ENCODE results near the gene DTX3L.
"Not testable (repeated sequence)": the region's sequence is repeated elsewhere in the genome, so short reads cannot be mapped to it uniquely, and the experiment has no call there.

Gene DTX3L

GRCh38 chr3:122562923-122563716 lies 1.0 kb upstream of the DTX3L start:
- DNase-seq, result no peak

DNA sequence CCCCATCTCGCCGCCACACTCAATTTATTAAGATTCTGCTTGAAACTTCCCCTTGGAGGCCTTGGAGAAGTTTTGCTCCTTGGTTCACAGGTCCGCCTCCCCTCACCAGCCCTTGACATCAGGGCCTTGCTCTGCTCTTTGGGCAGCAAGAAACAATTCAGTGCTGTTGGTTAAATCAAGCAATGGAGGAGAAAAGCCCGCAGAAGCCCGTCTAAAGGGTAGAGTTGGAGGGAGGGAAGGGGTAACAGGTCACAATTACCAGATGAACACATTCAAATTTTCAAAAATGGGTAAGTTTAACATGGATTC lies 467 bp upstream of the DTX3L start:
- DNase-seq, result peak in 1 of 51 donors; percentile 38

GRCh38 chr3:122568131-122568530 lies 4.0 kb downstream of the DTX3L start:
- DNase-seq, result not testable (repeated sequence)

- DNase-seq, result no peak
Observed at GRCh38 chr3:122568755-122569154, 4.6 kb downstream of the DTX3L start.

GRCh38 chr3:122572940-122573412 lies 8.8 kb downstream of the DTX3L start:
- peak in 1 of 51 donors; percentile 17 for DNase-seq

GRCh38 chr3:122576174-122576940 lies 12.2 kb downstream of the DTX3L start:
- no peak for DNase-seq

DNA sequence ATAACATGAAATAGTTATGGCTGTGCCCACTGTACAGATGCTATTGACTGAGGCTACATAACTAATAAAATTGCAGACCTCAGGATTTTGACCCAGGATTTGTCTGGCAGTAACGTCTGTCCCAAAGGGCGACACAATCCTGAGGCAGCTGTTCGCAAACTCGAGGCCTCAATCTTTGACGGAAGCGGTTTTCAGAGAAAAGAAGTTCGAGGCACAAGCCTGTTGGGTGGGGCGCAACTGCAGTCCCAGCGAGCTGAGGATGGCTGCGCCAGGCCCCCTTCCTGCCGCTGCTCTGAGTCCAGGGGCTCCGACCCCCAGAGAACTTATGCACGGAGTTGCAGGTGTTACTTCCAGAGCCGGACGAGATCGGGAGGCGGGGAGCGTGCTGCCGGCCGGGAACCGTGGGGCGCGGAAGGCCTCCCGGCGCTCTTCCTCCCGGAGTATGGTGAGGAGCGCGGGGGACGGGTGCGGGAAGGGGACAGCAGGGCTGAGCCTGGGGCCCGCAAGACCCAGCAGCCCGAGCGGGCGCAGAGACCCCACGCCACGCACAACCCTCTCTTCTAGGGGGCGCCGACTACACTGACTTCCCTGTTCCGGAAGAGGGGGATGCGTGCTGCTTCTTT lies 13.4 kb downstream of the DTX3L start, which contains the start of gene PARP15:
PARP15 (plus strand) TSS at position 242 of the 623 bp plus-strand sequence; CDS start at position 260, 18 bp downstream.
- DNase-seq, result peak in 1 of 51 donors; percentile 2

- no peak for DNase-seq
Observed at GRCh38 chr3:122578069-122578740, 14.1 kb downstream of the DTX3L start.

DNA sequence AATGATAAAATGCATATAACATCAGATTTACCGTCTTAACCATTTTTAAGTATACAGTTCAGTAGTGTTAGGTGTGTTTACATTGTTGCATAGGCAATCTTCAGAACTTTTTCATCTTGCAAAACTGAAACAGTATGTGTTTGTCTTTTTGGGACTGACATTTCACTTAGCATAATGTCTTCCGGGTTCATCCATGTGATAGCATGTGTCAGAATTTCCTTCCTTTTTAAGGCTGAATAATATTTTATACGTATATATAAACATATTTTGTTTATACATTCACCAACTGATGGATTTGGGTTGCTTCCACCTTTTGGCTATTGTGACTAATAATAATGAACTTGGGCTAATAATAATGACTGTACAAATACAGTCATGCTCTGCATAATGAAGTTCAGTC lies 16.3 kb downstream of the DTX3L start:
- no peak for DNase-seq

DNA sequence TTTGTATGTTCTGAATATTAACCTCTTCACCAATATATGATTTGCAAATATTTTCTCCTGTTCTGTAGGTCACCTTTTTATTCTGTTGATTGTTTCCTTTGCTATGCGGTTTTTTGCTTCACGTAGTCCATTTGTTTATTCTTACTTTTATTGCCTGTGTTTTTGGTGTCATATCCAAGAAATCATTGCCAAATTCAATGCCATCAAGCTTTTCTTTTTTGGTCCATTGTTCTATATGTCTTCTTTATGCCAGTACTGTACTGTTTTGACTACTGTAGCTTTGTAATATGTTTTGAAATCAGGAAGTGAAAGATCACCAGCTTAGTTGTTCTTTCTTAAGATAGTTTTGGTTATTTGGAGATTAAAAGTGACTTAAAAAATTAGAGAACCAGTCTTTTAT lies 17.5 kb downstream of the DTX3L start:
- DNase-seq, result no peak

GRCh38 chr3:122582390-122582789 lies 18.3 kb downstream of the DTX3L start:
- no peak for DNase-seq

- no peak for DNase-seq
Observed at GRCh38 chr3:122586098-122586497, 22.0 kb downstream of the DTX3L start.

DNA sequence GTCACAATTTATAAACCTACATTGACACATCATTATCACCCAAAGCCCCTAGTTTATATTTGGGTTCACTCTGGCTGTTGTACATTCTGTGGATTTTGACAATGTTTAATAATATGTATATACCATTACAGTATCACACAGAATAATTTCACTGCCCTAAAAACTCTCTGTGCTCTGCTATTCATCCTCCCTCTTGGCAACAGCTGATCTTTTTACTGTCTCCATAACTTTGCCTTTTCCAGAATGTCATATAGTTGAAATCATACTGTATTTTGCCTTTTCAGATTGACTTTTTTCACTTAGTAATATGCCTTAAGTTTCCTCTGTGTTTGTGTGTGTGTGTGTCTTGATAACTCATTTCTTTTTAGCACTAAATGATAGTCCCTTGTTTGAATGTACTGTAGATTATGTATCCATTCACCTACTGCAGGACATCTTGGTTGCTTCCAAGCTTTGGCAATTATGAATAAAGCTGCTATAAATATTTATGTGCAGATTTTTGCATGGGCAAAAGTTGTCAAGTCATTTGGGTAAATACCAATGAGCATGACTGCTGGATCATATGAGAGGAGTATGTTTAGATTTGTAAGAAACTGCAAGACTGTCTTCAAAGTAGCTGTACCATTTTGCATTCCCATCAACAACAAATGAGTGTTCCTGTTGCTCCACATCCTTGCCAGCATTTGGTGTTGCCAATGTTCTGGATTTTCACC lies 22.8 kb downstream of the DTX3L start:
- no peak for DNase-seq

DNA sequence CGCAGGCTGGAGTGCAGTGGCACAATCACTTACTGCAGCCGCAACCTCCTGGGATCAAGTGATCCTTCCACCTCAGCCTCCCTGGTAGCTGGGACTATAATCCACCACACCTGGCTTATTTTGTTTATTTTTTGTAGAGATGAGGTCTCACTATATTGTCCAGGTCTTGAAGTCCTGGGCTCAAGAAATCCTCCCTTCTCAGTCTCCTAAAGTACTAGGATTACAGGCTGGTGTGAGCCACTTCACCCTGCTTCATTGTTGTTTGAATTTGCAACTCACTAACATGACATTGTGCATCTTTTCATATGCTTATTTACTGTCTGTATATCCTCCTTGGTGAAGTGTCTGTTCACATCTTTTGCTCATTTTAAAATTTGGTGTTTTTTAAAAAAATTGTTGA lies 23.4 kb downstream of the DTX3L start:
- DNase-seq, result no peak

GRCh38 chr3:122589297-122589696 lies 25.2 kb downstream of the DTX3L start:
- no peak for DNase-seq

- no peak for DNase-seq
Observed at GRCh38 chr3:122590610-122591009, 26.5 kb downstream of the DTX3L start.

DNA sequence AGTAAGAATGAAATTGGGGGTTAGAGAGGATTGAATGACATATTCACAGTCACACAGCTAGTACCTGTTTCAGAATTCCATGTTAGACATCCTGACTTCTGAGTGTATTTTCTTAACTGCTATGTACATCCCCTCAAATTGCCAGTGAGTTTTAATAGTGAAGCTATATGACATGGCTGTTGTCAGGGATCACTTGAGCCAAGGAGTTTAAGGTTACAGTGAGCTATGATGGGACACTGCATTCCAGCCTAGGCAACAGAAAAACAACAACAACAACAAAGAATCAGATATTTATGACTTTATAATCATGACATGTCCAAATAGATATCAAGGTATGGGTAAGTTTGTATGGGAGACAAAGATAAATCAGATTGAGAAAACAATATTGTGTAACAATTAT lies 29.9 kb downstream of the DTX3L start:
- no peak for DNase-seq

GRCh38 chr3:122598151-122598550 lies 34.0 kb downstream of the DTX3L start:
- no peak for DNase-seq

DNA sequence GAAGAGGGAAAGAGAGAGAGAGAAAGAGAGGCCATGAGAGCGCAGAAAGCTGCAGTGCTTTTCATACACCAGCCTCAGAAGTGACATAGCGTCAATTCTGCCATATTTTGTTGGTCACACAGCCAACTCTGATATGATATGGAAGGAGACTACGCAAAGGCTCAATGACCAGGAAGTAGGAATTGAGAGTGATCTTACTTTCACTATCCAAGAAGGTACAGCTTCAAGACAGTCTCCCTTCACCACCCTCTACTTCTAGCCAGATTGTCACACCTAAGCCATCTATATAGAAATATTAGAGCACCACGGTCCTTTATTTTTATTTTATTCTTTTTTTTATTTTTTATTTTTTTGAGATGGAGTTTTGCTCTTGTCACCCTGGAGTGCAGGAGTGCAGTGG lies 34.4 kb downstream of the DTX3L start:
- DNase-seq, result no peak

DNA sequence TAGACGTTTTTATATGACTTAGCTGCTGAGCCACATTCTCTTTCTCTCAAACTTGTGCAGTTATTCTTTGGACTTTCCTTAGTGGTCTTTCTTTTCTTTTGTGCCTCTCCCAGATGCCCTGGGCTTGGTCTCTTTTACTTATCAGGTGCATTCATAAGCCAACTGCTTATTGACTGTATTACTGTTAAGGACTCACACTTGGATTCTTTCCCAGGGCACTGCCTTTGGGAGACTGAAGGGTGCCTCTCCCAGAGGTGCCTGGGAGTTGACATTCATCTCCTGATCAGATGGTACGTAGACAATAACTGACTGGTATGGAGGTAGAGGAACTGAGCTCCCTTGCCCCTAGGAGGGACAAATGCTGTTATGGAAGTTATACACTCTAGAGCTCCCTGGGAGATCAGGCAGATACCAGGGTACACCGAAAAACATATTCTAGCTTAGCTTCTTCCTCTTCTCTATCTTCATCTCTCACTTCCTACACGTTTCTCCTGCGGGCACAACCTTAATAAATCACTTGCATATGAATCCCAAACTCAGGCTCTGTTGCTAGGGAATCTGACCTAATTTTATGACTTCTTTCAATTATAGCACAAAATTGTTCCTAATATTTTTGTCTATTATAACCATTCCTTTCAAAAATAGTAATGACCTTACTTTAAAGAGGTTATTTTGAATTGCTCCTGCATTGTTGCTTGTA lies 38.0 kb downstream of the DTX3L start:
- DNase-seq, result no peak
